K562 (cell line): Measurements from ENCODE around the gene TTC21A. TPM values are rescaled to one million over a fixed set of nuclear protein-coding genes. Genes with fewer than 3 reads are reported as not detected.
A peak's percentile ranks its signal among the peaks of the same experiment; 100 is the strongest.

Source experiments
- ATAC-seq: fragments of 200-7000 bp; cut with Tn5 transposase; 3 replicates; pipeline ENCODE4 v1.9.1; 2020; ENCODE audit warnings: moderate library complexity
- BruUV-seq: library from RNA; stranded (reverse); fragments of 400-500 nt; replicated peaks from 2 replicates; lab custom pipeline; 2021; lab: Mats Ljungman, UMichigan
- CTCF ChIA-PET: fragments of 300-600 bp; formaldehyde crosslinking; extraction: SDS; loops from one replicate; lab custom pipeline; 2021; ENCODE audit warnings: low intra/inter-chr PET ratio; lab: Yijun Ruan, JAX
- POLR2A ChIA-PET: fragments of 300-600, 350-650 bp; sonication (Branson Sonifier 250); formaldehyde crosslinking; extraction: SDS; loops from one replicate; lab custom pipeline; 2021; ENCODE audit warnings: antibody characterized with exemption, inconsistent platforms; lab: Yijun Ruan, JAX
- DNase-seq, 4 experiments: peaks; one replicate each; pipeline versions ENCODE4 v3.0.0 to v3.0.0-alpha.2; 2011 to 2018; ENCODE audit warnings: low spot score in 3 of 4, mixed read lengths in 3 of 4; ENCODE audit errors: extremely low read depth in 1 of 4
- FAIRE-seq: peaks from 2 replicates; lab custom pipeline; 2011; peaks lifted over from hg19 to GRCh38; lab: Jason Lieb, UNC
- H2AFZ ChIP-seq: 2 replicates; pipeline ENCODE4 v1.6.0; 2011; ENCODE audit warnings: low read depth, low read length, control low read depth, inconsistent platforms
- H3K27ac ChIP-seq: fragments of 200-600 bp; 3 replicates; pipeline ENCODE4 v1.8.0; 2011; ENCODE audit warnings: low read depth, mild to moderate bottlenecking, control low read depth, inconsistent platforms, low read length, moderate library complexity, mixed read lengths; ENCODE audit errors: extremely low read depth
- H3K27me3 ChIP-seq, 2 experiments: fragments of 300-600 bp in 1 of 2; 2 replicates in 1 of 2; 3 replicates in 1 of 2; pipeline versions ENCODE4 v1.6.0 to v1.8.0; 2011; ENCODE audit warnings: inconsistent platforms in 2 of 2, low read length in 2 of 2, mild to moderate bottlenecking in 1 of 2, mixed read lengths in 1 of 2, moderate library complexity in 1 of 2; ENCODE audit not compliant: control insufficient read depth in 2 of 2, insufficient read depth in 2 of 2
- H3K36me3 ChIP-seq: fragments of 300-600 bp; 3 replicates; pipeline ENCODE4 v1.8.0; 2011; ENCODE audit warnings: mild to moderate bottlenecking, low read length, inconsistent platforms; ENCODE audit not compliant: control insufficient read depth, insufficient read depth
- H3K4me1 ChIP-seq, 2 experiments: fragments of 200-600 bp in 1 of 2; replicated peaks in 1 of 2; 2 replicates in 1 of 2; 3 replicates in 1 of 2; pipeline versions ENCODE4 v1.5.1 to v1.8.0; 2011; ENCODE audit warnings: inconsistent platforms in 2 of 2, low read length in 2 of 2, mild to moderate bottlenecking in 1 of 2, mixed read lengths in 1 of 2, moderate library complexity in 1 of 2; ENCODE audit not compliant: control insufficient read depth in 2 of 2, insufficient read depth in 2 of 2
- H3K4me2 ChIP-seq: 2 replicates; pipeline ENCODE4 v1.6.1; 2011; ENCODE audit warnings: low read length, control low read depth, inconsistent platforms, mixed read lengths; ENCODE audit not compliant: insufficient read depth
- H3K4me3 ChIP-seq: fragments of 200-600 bp; sonication (generic), shearing (Covaris generic); 2 replicates; pipeline ENCODE4 v1.5.1; 2016; ENCODE audit warnings: control low read depth, inconsistent platforms
- H3K79me2 ChIP-seq: fragments of 200-600 bp; 3 replicates; pipeline ENCODE4 v1.8.0; 2011; ENCODE audit warnings: low read length, inconsistent platforms; ENCODE audit not compliant: control insufficient read depth, insufficient read depth
- H3K9ac ChIP-seq, 2 experiments: 2 replicates each; pipeline versions ENCODE4 v1.6.0 to v1.6.1; 2011; ENCODE audit warnings: low read depth in 2 of 2, low read length in 2 of 2, control low read depth in 1 of 2, inconsistent platforms in 1 of 2, mild to moderate bottlenecking in 1 of 2, mixed read lengths in 1 of 2; ENCODE audit not compliant: insufficient read depth in 1 of 2
- H3K9me1 ChIP-seq: one replicate; pipeline ENCODE4 v1.6.0; 2011; ENCODE audit warnings: inconsistent platforms, mild to moderate bottlenecking, low read length, moderate library complexity; ENCODE audit not compliant: control insufficient read depth, insufficient read depth
- H3K9me3 ChIP-seq: replicated peaks from 2 replicates; pipeline ENCODE4 v1.5.1; 2011; ENCODE audit warnings: low read depth, low read length, inconsistent platforms; ENCODE audit not compliant: control insufficient read depth, insufficient read depth
- H4K20me1 ChIP-seq: replicated peaks from 2 replicates; pipeline ENCODE4 v1.6.1; 2011; ENCODE audit warnings: low read length, inconsistent platforms, mixed read lengths; ENCODE audit not compliant: control insufficient read depth, insufficient read depth
- MEIS2 ChIP-seq: fragments of 450-650 bp; IDR thresholded peaks from 2 replicates; pipeline ENCODE4 v1.6.1; 2014; ENCODE audit warnings: mild to moderate bottlenecking; ENCODE audit not compliant: partially characterized antibody
- SFPQ ChIP-seq: fragments of 200-400 bp; formaldehyde crosslinking; IDR thresholded peaks from 2 replicates; pipeline ENCODE4 v1.6.1; 2017; ENCODE audit warnings: mild to moderate bottlenecking, low read depth, low read length, moderate library complexity
- SRSF7 ChIP-seq: fragments of 200-400 bp; formaldehyde crosslinking; optimal IDR thresholded peaks from 2 replicates; pipeline ENCODE3; 2017; ENCODE audit warnings: mild to moderate bottlenecking, low read depth, low read length
- WGBS: fragments of 100-300 bp; shearing (Covaris generic); methylation state at CpG from one replicate; pipeline ENCODE4 v1.1.6; 2016; ENCODE audit warnings: low coverage, mixed read lengths; ENCODE audit not compliant: insufficient coverage; ENCODE audit errors: missing lambda C conversion rate; 5-methylcytosine and 5-hydroxymethylcytosine counted together
- in situ Hi-C: fragments of 300-500 bp; cut with MboI; formaldehyde crosslinking; loops from 4 replicates; pipeline ENCODE4 v1.15.0; 2018; ENCODE audit warnings: inconsistent platforms, mixed read lengths
- intact Hi-C: fragments of 100-400 bp; cut with micrococcal nuclease; formaldehyde crosslinking; loops from 2 replicates; pipeline ENCODE4 v1.14.2; 2022
- polyA plus RNA-seq, 8 experiments: library from polyadenylated mRNA; depleted of rRNA in 4 of 8; stranded (reverse) in 5 of 8; unstranded in 3 of 8; fragments of >200 nt; fragmentation: Nextera tagmentation in 2 of 8; fragmentation: Illumina TruSeq in 1 of 8; extraction: Ambion mirVana in 2 of 8; extraction: Trizol in 1 of 8; gene quantifications; 2 replicates each; pipeline versions ENCODE4 v1.2.1 to v1.2.3, GENCODE V29; 2011 to 2014; ENCODE audit warnings: inconsistent platforms in 1 of 8, missing spikeins in 1 of 8
- total RNA-seq, 7 experiments: library from RNA; depleted of rRNA in 6 of 7; stranded (reverse); fragments of >200 nt in 6 of 7; fragmentation: Illumina TruSeq in 2 of 7; extraction: Trizol in 2 of 7; gene quantifications; 2 replicates each; pipeline versions ENCODE4 v1.2.1 to v1.2.3, GENCODE V29; 2011 to 2021; ENCODE audit warnings: low replicate concordance in 1 of 7

The TTC21A gene
- total and polyA plus RNA-seq, 9 of the 15 experiments (the other 6 are each of a cell fraction or from before 2014, with no cell fraction given), result 0.22 to 1.4 (median 0.70) TPM

GRCh38 chr3:39082666-39083313, 24.7 kb upstream of the TTC21A start:
- no TSS peak for BruUV-seq
- no peaks in the 10 kb centered on the region for H3K27me3 ChIP-seq
- H3K9me3 ChIP-seq, result no peaks in the 10 kb centered on the region
- 82% methylated on average over 4 of the region's 4 CpGs for WGBS
- H3K4me3 ChIP-seq, result no peak overlapping the region
- CTCF ChIA-PET, result interaction anchor here (0.6 kb wide), 1 partner anchor 931 kb away, joined by 4 read pairs; no protein-coding TSS in a partner anchor
- TF ChIP-seq SFPQ, result no peak
- peak; percentile 36 for TF ChIP-seq MEIS2
- no peak for TF ChIP-seq SRSF7
- no peak overlapping the region for H3K4me2 ChIP-seq
- H3K27ac ChIP-seq, result no peak overlapping the region
- H3K9ac ChIP-seq, result no peak overlapping the region
- H3K9me1 ChIP-seq, result no peaks in the 10 kb centered on the region
- H4K20me1 ChIP-seq, result no peaks in the 10 kb centered on the region
- no peak for DNase-seq
- H3K79me2 ChIP-seq, result no peaks in the 10 kb centered on the region
- peaks cover 39% of the 10 kb centered on the region; the same call in 2 of the 3 replicates for H3K36me3 ChIP-seq
- in situ Hi-C loops, result no loop called here
- FAIRE-seq, result no peak
- ATAC-seq, result no peak
- H3K4me1 ChIP-seq, result no peaks in the 10 kb centered on the region
- POLR2A ChIA-PET, result interaction anchor here (0.6 to 1.2 kb wide), 3 partner anchors 10 to 29 kb away, joined by 3 to 4 read pairs (median 3); no protein-coding TSS in a partner anchor
- intact Hi-C loops, result no loop called here
- no peak overlapping the region for H2AFZ ChIP-seq
